ENCODE data around the gene OR2H2.

The OR2H2 gene

GRCh38 chr6:29584821-29585220 is at the start of gene OR2H2:
TSS of gene OR2H2 (plus strand) at chr6:29585121. CDS start at chr6:29587945, 2,824 bp downstream.
- no peak for DNase-seq (ENCODE audit: low spot score)

DNA sequence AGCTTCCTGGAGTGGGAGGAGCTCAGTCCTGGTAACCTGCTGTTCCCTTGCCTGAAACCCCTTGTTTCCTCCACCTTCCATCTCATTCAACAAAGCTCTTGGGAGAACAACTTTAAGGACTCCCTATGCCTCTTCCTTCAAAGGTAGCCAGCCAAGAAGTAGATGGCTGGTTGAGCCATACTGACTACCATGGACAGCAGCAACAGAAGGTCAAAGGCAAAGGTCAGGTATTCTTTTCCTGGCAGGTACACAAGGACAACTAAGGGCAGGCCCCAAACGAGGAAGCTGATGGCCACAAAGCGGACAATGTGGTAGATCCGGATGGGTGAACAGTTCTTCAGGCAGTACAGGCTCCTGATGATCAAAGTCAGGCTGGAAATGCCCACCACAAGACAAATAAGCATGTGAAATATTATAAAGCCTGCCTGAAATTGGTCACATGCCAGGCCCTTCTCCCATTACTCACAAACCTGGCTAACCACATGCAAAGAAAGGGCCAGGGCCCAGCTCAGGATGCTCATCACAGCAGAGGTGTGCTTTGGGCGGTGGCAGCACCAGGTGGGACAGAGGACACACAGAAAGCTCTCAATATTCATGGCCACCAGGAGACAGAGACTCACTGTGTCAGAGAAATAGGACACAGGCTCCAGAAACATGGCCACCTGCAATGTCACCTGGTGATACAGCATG is 47.1 kb upstream of the OR2H2 start:
- DNase-seq (ENCODE audit: low spot score) = no peak

DNA sequence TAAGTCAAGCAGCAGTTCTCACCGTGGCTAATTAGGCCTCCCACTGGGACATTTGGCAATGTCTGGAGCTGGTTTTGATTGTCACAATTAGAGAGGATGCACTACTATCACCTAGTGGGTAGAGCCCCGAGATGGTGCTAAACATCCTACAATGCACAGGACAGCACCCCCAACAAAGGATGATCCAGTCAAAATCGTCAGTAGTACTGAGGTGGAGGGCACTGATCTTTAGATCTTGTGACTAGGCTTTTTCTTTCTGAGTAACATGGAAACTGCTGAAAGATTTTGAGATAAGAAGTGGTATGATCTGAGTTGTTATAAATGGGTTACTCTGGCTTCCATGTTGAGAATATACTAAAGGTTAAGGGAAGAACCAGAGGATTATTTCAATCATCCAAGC is 37.3 kb upstream of the OR2H2 start:
- no peak for DNase-seq (ENCODE audit: low spot score)

- DNase-seq (ENCODE audit: low spot score) = peak; percentile 79
These were observed 32.3 kb upstream of the OR2H2 start for GRCh38 chr6:29552512-29553051.

DNA sequence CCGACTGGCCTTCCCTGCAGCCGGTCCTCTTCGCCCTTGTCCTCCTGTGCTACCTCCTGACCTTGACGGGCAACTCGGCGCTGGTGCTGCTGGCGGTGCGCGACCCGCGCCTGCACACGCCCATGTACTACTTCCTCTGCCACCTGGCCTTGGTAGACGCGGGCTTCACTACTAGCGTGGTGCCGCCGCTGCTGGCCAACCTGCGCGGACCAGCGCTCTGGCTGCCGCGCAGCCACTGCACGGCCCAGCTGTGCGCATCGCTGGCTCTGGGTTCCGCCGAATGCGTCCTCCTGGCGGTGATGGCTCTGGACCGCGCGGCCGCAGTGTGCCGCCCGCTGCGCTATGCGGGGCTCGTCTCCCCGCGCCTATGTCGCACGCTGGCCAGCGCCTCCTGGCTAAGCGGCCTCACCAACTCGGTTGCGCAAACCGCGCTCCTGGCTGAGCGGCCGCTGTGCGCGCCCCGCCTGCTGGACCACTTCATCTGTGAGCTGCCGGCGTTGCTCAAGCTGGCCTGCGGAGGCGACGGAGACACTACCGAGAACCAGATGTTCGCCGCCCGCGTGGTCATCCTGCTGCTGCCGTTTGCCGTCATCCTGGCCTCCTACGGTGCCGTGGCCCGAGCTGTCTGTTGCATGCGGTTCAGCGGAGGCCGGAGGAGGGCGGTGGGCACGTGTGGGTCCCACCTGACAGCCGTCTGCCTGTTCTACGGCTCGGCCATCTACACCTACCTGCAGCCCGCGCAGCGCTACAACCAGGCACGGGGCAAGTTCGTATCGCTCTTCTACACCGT is 31.5 kb upstream of the OR2H2 start:
- no peak for DNase-seq (ENCODE audit: low spot score)

DNA sequence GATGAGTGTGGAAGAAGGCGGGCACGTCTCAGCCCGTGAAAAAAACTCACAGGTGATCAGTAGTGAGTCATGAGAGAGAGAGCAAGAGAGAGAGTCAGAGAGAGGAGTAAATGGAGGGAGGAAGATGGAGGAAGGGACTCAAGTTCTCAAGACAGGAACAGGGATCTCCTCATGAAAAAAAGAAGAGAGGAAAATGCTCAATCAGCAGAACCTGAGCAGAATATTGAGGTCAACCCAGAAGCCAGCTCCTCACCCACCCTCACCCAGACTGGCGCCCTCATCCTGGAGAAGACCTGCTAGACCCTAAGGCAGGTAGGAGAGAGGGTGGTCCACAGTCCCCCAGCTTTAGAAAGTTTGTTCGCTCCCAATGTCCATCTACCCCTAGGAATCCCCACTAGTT is 30.2 kb upstream of the OR2H2 start:
- no peak for DNase-seq (ENCODE audit: low spot score)

DNA sequence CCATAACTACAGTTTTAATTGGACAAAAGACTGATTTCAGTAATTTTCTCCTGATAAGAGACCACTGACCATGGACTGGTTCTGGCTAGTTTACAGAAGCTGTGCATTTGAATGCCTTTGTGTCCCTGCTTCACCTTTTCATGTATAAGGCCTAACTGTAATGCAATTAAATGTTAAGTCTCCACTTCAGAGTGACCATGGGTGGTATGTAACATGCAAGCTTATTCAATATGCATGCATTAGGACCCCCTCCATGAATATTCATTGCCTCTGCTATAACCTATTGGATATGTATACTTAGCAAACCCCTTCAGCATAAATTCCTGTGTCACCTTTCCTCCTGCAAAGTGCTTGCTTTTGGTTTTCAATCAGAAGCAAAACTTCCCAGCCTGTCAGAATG is 27.6 kb upstream of the OR2H2 start:
- DNase-seq (ENCODE audit: low spot score) = no peak

GRCh38 chr6:29558439-29559079 is 26.4 kb upstream of the OR2H2 start:
- DNase-seq (ENCODE audit: low spot score) = no peak

DNA sequence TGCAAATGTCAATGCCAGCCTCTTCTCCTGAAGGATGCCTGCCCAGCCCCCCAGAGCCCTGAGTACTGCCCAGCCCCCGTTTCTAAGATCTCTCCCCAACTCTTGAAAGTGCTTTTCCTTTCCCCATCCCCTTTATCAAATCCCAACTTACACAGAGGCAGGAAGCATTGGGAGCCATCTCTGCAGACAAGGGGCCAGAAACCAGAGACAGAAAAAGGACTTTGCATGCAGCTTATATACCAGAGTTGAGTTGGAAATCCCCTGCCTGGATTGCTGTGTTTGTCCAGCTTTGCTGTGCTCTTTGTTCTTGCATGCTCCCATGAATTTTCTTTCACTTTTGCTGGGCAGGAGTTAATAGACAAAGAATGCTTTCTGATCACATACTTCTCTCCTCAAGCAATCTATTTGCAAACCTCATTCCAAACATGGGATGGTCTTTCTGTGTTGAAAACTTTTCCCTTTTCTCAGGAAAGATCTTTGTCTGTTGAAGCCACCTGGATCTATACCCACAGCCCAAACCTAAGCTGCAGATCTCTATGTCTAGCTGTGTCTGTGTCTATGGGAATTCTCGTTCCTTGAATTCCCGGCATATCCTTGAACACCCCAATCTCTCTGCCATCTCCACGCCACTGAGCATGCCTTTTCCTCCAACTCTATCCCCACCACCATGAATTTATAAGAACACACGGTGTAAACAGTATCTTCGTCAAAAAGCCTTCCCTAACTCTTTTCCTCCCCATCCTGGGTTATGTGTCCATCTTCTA is 25.2 kb upstream of the OR2H2 start, which contains the start of gene UBD:
Gene UBD (minus strand): TSS at position 209 of the 764 bp plus-strand sequence. CDS start 31 bp downstream, at position 178.
- no peak for DNase-seq (ENCODE audit: low spot score)

- DNase-seq (ENCODE audit: low spot score) = no peak
These were observed 23.8 kb upstream of the OR2H2 start for GRCh38 chr6:29561091-29561490.

- DNase-seq (ENCODE audit: low spot score) = no peak
These were observed 23.2 kb upstream of the OR2H2 start for GRCh38 chr6:29561606-29562181.

DNA sequence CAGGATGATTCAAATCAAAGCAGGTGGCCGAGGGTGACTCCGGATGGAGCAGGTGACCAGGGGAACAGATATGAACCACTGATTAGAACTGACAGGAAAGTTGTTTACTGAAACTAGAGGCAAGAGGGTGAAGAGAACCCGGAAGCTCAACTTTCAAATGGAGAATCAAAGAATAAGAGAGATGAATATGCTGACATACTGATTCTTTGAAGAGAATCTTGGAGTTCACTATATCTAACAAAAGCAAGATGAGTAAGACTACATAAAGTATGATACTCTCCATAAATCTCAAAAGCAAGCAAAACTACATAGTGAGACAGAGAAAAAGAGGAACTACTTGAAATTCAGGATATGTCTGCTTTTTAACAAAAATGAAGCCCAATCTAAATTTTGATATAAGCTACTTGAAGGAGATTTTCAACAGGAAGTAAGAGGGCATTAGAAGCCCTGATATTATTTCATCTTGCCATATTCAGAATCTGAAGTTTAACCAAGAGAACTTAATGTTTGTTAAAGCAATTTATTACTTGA is 21.4 kb upstream of the OR2H2 start:
- no peak for DNase-seq (ENCODE audit: low spot score)

DNA sequence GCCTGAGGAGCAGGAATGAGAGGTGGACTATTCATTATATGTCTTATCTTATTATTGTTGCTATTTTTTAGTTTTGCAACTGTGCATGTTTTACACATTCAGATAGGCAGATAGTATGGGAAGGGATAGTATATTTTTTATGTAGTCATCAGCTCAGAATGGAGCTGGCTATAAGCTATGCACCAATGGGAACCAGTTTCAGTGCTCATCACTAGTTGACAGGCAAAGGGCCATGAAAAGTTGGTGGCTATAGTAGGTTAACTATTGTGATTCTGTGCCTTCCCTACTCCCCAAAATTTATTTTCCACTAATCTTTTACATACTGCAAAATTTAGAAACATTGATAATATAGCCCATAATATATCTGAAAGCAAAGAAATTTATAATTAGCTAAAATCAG is 20.0 kb upstream of the OR2H2 start:
- DNase-seq (ENCODE audit: low spot score) = no peak

DNA sequence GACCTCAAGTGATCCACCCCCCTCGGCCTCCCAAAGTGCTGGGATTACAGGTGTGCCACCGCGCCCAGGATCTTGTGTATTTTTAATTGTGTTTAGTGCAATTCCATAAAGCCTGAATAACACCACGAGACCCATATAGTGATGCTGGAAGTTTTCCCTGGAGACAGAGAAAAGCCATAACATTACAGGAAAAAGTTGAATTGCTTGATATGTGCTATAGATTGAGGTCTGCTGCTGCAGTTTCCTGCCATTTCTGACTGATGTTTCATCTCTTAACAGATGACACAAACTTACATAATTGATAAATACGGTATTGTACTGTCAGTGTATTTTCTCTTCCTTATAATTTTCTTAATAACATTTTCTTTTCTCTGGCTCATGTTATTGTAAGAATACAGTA is 18.1 kb upstream of the OR2H2 start:
- no peak for DNase-seq (ENCODE audit: low spot score)

DNA sequence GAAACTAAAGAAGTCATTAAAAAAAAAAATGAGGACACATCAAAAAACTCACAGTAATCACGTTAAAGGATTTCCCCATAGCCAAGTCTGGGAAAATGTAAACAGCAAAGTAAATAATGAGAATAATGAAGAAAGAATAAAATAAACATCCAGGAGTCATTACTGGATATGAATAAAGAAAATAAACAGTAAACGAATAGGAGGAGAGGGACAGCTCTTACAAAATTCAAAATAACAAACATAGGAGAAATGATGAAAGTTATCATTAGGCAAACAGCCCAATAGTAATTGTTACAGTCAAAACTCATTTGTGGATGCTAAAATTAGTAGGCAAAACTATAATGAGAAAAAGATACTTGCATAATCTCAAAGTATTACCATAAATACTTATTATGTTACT is 17.4 kb upstream of the OR2H2 start:
- no peak for DNase-seq (ENCODE audit: low spot score)

DNA sequence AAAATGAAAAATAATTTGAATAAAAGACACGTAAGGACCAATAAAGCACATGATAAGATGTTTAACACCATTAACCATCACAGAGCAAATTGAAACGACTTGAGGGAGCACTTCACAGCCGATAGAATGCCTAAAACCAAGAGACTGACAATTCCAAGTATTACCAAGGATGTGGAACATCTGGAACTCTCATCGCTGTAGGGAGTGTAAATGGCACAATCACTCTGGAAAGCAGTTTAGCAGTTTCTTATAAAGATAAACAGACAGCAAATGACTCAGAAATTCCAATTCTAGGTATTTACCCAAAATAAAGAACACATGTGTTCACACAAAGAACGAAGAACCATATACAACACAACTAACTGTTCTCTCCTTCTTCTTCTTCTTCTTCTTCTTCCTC is 16.9 kb upstream of the OR2H2 start:
- no peak for DNase-seq (ENCODE audit: low spot score)

DNA sequence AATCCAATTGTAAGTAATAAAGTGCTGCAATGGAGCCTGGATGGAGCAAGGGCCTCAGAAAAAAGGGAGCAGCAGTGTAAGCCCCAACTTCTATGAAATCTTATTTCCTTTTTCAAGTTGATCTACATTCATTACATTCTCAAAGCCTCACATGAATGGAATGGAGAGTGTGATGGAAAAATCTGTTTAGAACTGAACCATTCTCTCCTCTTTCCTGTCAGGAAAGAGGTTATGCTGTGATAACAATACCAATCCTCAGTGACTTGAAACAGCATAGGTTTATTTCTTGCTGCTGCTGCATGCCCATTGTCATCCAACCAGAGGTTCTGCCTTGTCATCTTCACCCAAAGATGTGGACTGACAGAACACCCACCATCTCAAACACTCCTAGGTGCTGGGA is 8.9 kb upstream of the OR2H2 start:
- no peak for DNase-seq (ENCODE audit: low spot score)

GRCh38 chr6:29577544-29577943 is 7.4 kb upstream of the OR2H2 start:
- DNase-seq (ENCODE audit: low spot score) = no peak

DNA sequence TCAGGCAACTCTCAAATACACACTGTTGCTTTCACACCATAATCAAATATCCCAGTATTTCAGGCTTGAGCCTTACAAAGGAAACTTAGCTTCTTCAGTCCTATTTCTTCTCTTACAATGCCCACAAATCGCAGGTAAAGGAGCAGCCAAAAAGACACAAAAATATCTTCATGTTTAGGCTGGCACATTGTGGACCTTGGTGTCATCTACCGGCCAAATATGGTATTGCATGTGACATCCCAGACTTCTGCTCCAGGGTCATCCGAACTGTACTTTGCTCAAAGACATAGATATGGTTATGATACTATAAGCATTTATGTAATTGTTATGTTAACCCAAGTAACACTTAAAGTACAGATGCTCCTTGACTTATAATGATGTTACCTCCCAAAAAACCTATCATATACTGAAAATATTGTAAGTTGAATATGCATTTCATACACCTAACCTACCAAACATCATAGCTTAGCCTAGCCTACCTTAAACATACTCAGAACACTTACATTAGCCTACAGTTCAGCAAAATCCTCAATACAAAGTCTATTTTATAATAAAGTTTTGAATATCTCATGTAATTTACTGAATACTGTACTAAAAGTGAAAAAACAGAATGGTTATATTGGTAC is 4.6 kb downstream of the OR2H2 start:
- DNase-seq (ENCODE audit: low spot score) = peak; percentile 64

DNA sequence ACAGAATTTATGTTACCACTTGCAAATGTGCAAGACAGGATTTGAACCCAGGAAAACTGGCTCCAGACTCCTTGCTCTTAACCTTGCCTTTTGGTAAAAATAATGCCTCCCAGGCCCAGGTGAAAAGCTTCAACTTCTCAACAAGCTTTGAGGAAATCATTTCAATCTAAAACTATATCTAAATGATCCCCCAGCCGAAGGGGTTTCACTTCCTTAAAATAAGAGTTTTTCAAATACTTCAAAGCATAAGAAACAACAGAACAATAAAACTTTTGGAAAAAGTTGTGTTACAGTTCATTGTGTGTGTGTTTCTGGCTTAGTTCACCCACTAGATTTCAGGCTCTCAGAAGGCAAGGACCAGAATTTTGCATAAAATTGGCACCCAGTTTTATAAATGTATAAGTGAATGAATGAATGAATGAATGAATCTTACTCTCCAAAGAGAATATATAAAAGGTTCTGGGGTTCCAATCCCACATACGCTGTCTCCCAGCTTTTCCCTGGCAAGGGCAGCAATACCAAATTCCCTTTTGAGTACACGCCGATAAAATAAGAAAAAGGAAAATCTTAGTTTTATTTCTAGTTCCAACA is 5.4 kb downstream of the OR2H2 start:
- DNase-seq (ENCODE audit: low spot score) = no peak

- DNase-seq (ENCODE audit: low spot score) = no peak
These were observed 6.8 kb downstream of the OR2H2 start for GRCh38 chr6:29591677-29592076.

Measured in CD4-positive, alpha-beta T cell treated with Interleukin-2 at 100 ng/mL for 4 hours (primary cell).